ENCODE data around the gene ABHD17C. TPM values are rescaled to one million over a fixed set of nuclear protein-coding genes. Genes with fewer than 3 reads are reported as not detected.

Gene ABHD17C
- total and polyA plus RNA-seq, 12 donors = 1.9 to 9.9 (median 5.3) TPM

DNA sequence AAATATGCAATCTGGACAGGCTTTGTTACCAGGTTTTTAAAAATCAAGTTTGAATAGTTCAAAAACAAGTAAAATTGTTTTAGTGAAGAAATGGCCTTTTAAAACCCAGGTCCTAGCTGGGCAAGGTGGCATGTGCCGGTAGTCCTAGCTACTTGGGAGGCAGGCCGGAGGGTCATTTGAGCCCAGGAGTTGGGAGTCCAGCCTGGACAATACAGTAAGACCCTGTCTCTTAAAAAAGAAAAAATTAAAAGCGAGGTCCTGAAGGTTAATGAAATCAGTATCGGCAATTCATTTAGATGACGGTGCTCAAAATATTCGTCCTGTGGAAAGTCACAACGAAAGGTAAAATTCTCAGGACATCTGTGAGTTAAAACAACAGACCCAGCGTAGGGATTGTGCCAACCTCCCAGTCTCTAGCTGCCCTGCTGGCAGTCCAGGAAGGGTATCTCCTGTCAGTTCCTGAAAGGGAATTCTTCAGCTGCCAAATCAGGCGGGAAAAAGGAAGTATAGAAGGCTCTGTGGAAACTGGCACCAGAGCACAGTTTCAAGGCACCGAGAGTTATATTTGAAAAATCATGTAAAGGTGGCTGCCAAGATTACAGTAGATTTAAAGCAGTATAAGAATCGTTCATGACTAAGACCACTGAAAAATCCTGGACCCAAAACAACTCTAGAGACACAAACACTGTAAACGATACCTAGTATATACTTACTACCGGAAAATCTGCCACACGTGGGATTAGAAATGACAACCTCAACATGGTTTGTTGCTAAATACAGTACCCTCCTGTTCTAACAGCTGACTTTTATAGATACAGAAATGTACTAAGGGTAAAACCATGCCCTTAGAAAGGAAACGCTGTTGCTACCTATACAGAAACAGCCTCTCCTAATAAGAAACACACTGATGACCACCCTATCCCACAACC is 1.2 kb upstream of the ABHD17C start:
- Histone ChIP-seq H3K27ac (peak overlapping the region in 3 of 5 donors; percentile 26 to 85 (median 70)), H3K4me3 (peak overlapping the region in 3 of 4 donors; percentile 75 to 85 (median 76)), H3K4me1 (replicated peaks in 1 of 2) (peaks cover 13 to 18% of the 10 kb centered on the region in 2 donors), H3K9me3 (replicated peaks in 1 of 3) (no peaks in the 10 kb centered on the region), H3K36me3 (replicated peaks in 1 of 2) (no peaks in the 10 kb centered on the region), H3K27me3 (no peaks in the 10 kb centered on the region)
- TF ChIP-seq, protein P1, sequence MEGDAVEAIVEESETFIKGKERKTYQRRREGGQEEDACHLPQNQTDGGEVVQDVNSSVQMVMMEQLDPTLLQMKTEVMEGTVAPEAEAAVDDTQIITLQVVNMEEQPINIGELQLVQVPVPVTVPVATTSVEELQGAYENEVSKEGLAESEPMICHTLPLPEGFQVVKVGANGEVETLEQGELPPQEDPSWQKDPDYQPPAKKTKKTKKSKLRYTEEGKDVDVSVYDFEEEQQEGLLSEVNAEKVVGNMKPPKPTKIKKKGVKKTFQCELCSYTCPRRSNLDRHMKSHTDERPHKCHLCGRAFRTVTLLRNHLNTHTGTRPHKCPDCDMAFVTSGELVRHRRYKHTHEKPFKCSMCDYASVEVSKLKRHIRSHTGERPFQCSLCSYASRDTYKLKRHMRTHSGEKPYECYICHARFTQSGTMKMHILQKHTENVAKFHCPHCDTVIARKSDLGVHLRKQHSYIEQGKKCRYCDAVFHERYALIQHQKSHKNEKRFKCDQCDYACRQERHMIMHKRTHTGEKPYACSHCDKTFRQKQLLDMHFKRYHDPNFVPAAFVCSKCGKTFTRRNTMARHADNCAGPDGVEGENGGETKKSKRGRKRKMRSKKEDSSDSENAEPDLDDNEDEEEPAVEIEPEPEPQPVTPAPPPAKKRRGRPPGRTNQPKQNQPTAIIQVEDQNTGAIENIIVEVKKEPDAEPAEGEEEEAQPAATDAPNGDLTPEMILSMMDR (IDR thresholded peaks at IDR 0.05) = no peak
- TF ChIP-seq POLR2A (IDR thresholded peaks at IDR 0.05) = no peak
- intact Hi-C loops (cut with DNase I) = no loop called here
- DNase-seq = peak in 1 of 7 donors; percentile 26
- WGBS, 4 donors = 37 to 40% (median 38%) methylated on average over 15 of the region's 15 CpGs

DNA sequence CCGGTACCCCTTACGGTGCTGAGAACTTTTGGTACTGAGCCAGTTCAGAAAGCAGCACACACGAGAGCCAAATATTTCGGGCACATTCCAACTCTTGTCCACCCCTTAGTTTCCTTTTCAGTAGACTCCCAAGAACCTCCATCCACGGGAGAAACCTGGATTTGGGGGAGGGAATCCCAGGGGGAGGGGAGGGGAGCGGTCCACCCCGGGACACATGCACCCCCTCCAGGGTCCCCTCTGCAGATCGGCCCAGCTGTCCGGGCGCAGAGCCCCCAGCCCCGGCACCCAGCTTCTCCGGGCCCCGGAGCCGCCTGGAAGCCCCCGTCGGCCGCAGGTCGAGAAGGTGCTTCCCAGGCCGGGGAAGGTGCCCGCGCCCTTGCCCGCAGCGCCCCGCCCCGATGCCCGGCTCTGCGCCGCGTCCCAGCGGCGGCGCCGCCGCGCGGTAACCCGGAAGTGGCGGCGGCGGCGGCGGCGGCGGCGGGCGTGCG is 455 bp upstream of the ABHD17C start:
- intact Hi-C loops (cut with DNase I) = no loop called here
- 0 to 2% (median 1%) methylated on average over 5 to 47 of the region's 47 CpGs for WGBS, 4 donors
- Histone ChIP-seq H3K9me3 (replicated peaks in 1 of 3) (no peaks in the 10 kb centered on the region), H3K36me3 (replicated peaks in 1 of 2) (no peaks in the 10 kb centered on the region), H3K4me1 (replicated peaks in 1 of 2) (peaks cover 13 to 18% of the 10 kb centered on the region in 2 donors), H3K27me3 (no peaks in the 10 kb centered on the region), H3K27ac (peak overlapping the region in 3 of 5 donors; percentile 26 to 85 (median 70)), H3K4me3 (peak overlapping the region in 3 of 4 donors; percentile 75 to 85 (median 76))
- peak in 5 of 7 donors; percentile 3 to 27 (median 25) for DNase-seq
- TF ChIP-seq POLR2A (IDR thresholded peaks at IDR 0.05) = no peak
- TF ChIP-seq, protein P1 (IDR thresholded peaks at IDR 0.05) = no peak

DNA sequence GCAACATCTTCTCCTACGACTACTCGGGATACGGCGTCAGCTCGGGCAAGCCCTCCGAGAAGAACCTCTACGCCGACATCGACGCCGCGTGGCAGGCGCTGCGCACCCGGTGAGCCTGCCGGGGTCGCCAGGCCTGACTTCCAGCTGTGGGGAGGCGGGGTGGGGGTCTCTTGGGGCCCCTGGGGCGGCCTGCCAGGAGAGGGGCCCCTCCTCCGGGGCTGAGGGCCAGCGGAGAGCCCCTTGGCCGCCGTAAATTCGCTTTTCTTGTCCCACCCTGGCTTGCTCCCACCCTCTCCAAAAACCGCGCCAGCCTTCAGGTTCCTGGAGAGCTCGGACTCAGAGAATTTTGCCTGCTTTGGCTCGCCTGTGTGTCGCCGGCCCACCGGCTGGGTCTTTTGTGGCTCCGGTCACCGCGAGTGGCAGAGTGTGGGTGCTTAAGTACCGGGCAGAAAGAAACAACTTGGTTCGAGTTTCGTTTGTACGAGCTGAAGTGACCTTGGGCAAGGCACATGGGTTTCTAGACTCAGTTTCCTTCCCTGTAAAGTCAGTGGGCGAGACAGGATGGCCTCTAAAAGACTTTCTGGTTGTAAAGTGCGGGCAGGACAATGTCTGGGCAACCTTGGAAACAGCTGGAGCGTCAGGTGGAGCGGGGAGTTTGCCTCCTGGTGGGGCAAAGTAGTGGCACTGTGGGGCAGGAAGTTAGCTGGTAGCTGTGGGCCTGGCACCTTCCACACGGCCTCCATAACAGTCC is 976 bp downstream of the ABHD17C start:
- H3K9me3 ChIP-seq (replicated peaks in 1 of 3) = no peaks in the 10 kb centered on the region
- DNase-seq = peak in 6 of 7 donors; percentile 2 to 54 (median 25)
- no peaks in the 10 kb centered on the region for H3K36me3 ChIP-seq (replicated peaks in 1 of 2)
- 3 to 9% (median 6%) methylated on average over 18 to 43 of the region's 43 CpGs for WGBS, 4 donors
- peaks cover 13 to 18% of the 10 kb centered on the region in 2 donors for H3K4me1 ChIP-seq (replicated peaks in 1 of 2)
- intact Hi-C loops (cut with DNase I) = no loop called here
- peak overlapping the region in 3 of 5 donors; percentile 7 to 85 (median 44) for H3K27ac ChIP-seq
- H3K27me3 ChIP-seq = no peaks in the 10 kb centered on the region
- TF ChIP-seq POLR2A (IDR thresholded peaks at IDR 0.05) = no peak
- TF ChIP-seq, protein P1 (IDR thresholded peaks at IDR 0.05) = peak in 2 of 6 experiments; percentile 17 to 35
- H3K4me3 ChIP-seq = peak overlapping the region; percentile 2 to 85 (median 33)

All from adrenal gland (tissue), 12 donors.